ENCODE measurements around the gene TMEM175.

Gene TMEM175

DNA sequence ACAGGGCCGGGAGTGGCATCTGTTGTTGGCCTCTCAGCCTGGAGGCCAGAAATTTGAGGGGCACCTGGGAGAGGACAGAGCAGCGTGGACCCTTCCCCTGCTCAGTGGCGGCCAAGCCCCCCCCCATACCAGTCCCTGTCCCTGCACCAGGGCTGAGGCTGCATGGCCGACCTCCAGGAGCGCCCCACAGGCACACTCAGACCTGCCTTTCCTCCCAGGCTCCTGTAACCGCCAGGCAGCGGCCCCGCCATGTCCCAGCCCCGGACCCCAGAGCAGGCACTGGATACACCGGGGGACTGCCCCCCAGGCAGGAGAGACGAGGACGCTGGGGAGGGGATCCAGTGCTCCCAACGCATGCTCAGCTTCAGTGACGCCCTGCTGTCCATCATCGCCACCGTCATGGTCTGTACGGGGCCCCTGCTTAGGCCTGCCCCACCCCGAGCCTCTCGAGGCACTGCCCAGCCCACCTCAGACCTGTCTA is 15.3 kb downstream of the TMEM175 start:
- H3K9me3 ChIP-seq (ENCODE audit: insufficient read depth, low read depth, low read length), result no peaks in the 10 kb centered on the region
- H3F3A ChIP-seq (ENCODE audit: low read depth), result no peaks in the 10 kb centered on the region
- no peak overlapping the region for H3K4me2 ChIP-seq (ENCODE audit: low read depth, low read length, poor library complexity, severe bottlenecking)
- no peaks in the 10 kb centered on the region for H3K4me1 ChIP-seq (ENCODE audit: insufficient read depth, low read length, poor library complexity, severe bottlenecking)
- no peaks in the 10 kb centered on the region for H4K20me1 ChIP-seq (ENCODE audit: insufficient read depth, low read length, poor library complexity, severe bottlenecking)
- no peak for TF ChIP-seq EZH2phosphoT487 (IDR thresholded peaks at IDR 0.05; ENCODE audit: borderline replicate concordance)
- TF ChIP-seq CTCF (conservative IDR thresholded peaks at IDR 0.05; ENCODE audit: low read length), result no peak
- no peaks in the 10 kb centered on the region for H3K9me2 ChIP-seq (replicated peaks; ENCODE audit: low read depth, low read length)
- H3K36me3 ChIP-seq (ENCODE audit: insufficient read depth, low read length), result no peaks in the 10 kb centered on the region
- no peak overlapping the region for H3K9ac ChIP-seq (ENCODE audit: low read depth, low read length, poor library complexity, severe bottlenecking)
- no peaks in the 10 kb centered on the region for H3K27me3 ChIP-seq (ENCODE audit: insufficient read depth, low read length, poor library complexity, severe bottlenecking)
- H3K4me3 ChIP-seq (ENCODE audit: low read length, poor library complexity, severe bottlenecking), result no peak overlapping the region
- no peak overlapping the region for H2AFZ ChIP-seq (ENCODE audit: low read length)
- no peaks in the 10 kb centered on the region for H3K79me2 ChIP-seq (ENCODE audit: insufficient read depth, low read length)

DNA sequence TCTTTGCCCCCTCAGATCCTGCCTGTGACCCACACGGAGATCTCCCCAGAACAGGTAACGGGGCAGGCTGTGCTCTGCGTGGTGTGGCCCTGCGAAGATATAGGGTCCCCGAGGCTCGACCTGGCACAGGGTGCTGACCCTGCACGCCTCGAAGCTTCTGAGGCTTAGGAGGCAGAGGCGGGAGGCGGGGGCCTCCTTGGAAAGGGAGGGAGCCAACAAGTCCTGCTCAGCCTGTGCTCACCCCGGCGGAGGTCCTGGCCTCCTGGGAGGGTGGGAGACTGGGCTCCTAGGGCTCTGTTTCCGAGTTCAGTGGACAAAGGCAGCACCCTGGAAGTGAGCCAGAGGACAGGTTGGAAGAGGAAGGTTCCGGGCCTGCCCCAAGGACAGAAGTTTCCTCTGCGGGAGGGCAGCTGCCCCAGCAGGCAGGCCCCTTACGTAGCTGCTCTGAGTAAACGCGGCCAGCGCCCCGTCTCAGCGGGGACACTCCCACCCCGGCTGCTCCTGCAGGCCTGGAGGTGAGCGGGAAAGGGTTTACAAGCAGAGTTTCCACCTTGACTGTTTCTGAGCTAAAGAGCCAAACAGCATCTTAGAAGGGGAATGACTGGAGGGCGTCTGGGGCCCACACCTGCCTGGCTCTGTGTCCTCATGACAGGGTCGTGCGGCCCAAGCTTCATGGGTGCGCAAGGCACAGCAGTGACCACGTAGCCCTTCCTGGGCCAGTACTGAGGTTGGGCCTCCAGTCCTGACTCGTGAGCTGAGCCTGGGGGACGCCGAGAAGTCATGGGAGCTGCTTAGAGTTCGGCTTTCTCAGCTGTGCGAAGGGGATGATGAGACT is 16.1 kb downstream of the TMEM175 start:
- no peaks in the 10 kb centered on the region for H3K4me1 ChIP-seq (ENCODE audit: insufficient read depth, low read length, poor library complexity, severe bottlenecking)
- H3K79me2 ChIP-seq (ENCODE audit: insufficient read depth, low read length), result no peaks in the 10 kb centered on the region
- H3K4me2 ChIP-seq (ENCODE audit: low read depth, low read length, poor library complexity, severe bottlenecking), result no peak overlapping the region
- H3K27me3 ChIP-seq (ENCODE audit: insufficient read depth, low read length, poor library complexity, severe bottlenecking), result no peaks in the 10 kb centered on the region
- no peaks in the 10 kb centered on the region for H3K9me3 ChIP-seq (ENCODE audit: insufficient read depth, low read depth, low read length)
- no peak overlapping the region for H2AFZ ChIP-seq (ENCODE audit: low read length)
- no peak overlapping the region for H3K9ac ChIP-seq (ENCODE audit: low read depth, low read length, poor library complexity, severe bottlenecking)
- H3K36me3 ChIP-seq (ENCODE audit: insufficient read depth, low read length), result no peaks in the 10 kb centered on the region
- no peak overlapping the region for H3K4me3 ChIP-seq (ENCODE audit: low read length, poor library complexity, severe bottlenecking)
- no peaks in the 10 kb centered on the region for H4K20me1 ChIP-seq (ENCODE audit: insufficient read depth, low read length, poor library complexity, severe bottlenecking)
- TF ChIP-seq CTCF (conservative IDR thresholded peaks at IDR 0.05; ENCODE audit: low read length) (no peak), EZH2phosphoT487 (IDR thresholded peaks at IDR 0.05; ENCODE audit: borderline replicate concordance) (no peak)
- H3K9me2 ChIP-seq (replicated peaks; ENCODE audit: low read depth, low read length), result no peaks in the 10 kb centered on the region
- H3F3A ChIP-seq (ENCODE audit: low read depth), result no peaks in the 10 kb centered on the region

GRCh38 chr4:948936-949300 is 16.7 kb downstream of the TMEM175 start:
- Histone ChIP-seq H3K36me3 (ENCODE audit: insufficient read depth, low read length) (no peaks in the 10 kb centered on the region), H3K4me3 (ENCODE audit: low read length, poor library complexity, severe bottlenecking) (no peak overlapping the region), H3K79me2 (ENCODE audit: insufficient read depth, low read length) (no peaks in the 10 kb centered on the region), H4K20me1 (ENCODE audit: insufficient read depth, low read length, poor library complexity, severe bottlenecking) (no peaks in the 10 kb centered on the region), H3K9me2 (replicated peaks; ENCODE audit: low read depth, low read length) (no peaks in the 10 kb centered on the region), H3K9me3 (ENCODE audit: insufficient read depth, low read depth, low read length) (no peaks in the 10 kb centered on the region), H3K27me3 (ENCODE audit: insufficient read depth, low read length, poor library complexity, severe bottlenecking) (no peaks in the 10 kb centered on the region), H2AFZ (ENCODE audit: low read length) (no peak overlapping the region), H3F3A (ENCODE audit: low read depth) (no peaks in the 10 kb centered on the region), H3K9ac (ENCODE audit: low read depth, low read length, poor library complexity, severe bottlenecking) (no peak overlapping the region), H3K4me2 (ENCODE audit: low read depth, low read length, poor library complexity, severe bottlenecking) (no peak overlapping the region), H3K4me1 (ENCODE audit: insufficient read depth, low read length, poor library complexity, severe bottlenecking) (no peaks in the 10 kb centered on the region)
- TF ChIP-seq EZH2phosphoT487 (IDR thresholded peaks at IDR 0.05; ENCODE audit: borderline replicate concordance) (no peak), CTCF (conservative IDR thresholded peaks at IDR 0.05; ENCODE audit: low read length) (no peak)

Measured in Loucy (cell line).